ENCODE measurements around the gene NQO1. TPM values are rescaled to one million over a fixed set of nuclear protein-coding genes. Genes with fewer than 3 reads are reported as not detected.
"Not testable (repeated sequence)": the region's sequence is repeated elsewhere in the genome, so short reads cannot be mapped to it uniquely, and the experiment has no call there.

Gene NQO1
- polyA plus RNA-seq, 3 donors, result 7.0 to 91.6 (median 69.2) TPM

DNA sequence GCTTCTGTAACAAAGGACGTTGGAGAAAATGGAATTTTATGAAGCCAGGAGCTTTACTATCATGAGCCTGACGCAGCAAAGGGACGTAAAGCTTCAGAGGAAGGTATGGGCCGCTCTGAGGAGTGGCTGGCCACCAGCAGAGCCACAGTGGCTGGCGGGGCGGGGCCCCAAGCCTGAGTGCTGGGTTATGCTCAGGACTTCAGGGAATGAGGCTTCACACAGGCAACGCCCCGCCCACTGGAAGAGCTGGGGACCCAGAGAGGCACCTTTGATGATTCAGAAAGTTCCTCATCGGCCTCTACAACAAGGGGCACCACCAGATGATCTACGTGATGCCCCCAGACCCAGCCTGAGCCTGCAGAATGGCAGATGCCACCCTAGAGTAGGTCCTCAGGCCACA is 19.6 kb upstream of the NQO1 start:
- H3K27ac ChIP-seq (ENCODE audit: low read depth, low read length), result no peak overlapping the region
- 86 to 91% (median 89%) methylated on average over 10 of the region's 10 CpGs for WGBS, 3 donors

DNA sequence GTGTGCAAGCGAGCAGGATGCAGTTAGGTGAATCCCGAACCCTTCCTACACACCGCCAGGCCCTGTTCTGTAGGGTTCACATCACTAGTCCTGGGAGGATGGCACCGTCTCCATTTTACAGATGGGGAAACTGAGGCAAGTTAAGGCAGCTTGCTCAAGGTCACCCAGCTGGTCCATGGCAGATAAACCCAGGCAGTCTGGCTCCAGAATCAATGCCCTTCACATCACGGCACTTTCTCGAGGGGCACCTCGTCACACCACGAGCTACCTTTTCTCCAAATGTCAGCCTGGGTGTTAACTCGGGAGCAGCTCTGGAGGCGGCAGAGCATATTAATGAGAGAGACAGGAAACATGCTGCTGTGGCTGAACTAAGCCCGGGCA is 18.9 kb upstream of the NQO1 start:
- 90 to 95% (median 94%) methylated on average over 11 of the region's 11 CpGs for WGBS, 3 donors
- H3K27ac ChIP-seq (ENCODE audit: low read depth, low read length), result no peak overlapping the region

DNA sequence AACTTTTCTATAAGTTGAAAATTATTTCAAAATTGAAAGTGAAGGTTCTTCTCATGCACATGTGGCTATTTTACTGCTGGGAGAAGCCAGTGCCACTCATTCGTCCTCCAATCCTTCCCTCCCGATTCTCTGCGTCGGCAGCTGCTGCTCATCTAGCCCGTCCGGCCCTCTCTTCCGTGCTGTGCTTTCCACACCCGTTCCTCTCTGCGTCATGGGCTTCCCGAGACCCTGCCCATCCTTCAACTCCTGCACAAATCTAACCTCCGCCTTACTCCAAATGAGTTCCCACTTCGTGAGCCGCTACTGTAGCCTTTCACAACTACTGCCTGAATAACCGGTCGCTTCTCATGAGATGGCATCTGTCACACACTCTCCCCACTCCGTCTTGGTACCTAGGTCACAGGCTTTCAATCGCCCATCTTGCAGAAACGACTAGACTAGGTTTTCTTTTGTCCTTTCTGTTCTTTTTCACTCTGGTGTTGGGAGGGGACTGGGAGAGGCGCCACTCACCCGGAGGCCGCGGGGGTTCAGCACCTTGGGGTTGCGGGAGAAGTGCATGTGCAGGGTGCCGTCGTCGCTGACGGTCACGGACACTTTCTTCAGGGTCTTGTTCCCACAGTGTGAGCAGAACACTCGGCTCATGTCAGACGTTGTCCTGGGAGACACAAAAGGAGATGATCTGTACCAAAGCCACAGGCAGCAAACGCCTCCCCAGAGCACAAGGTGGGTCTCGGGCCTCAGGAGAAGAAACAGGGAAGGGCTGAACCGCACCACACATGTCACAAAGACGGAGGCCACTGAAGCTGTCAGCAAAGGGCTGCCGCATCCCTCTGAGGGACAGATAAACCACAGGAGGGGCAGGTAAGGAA is 18.2 kb upstream of the NQO1 start:
- 91 to 95% (median 94%) methylated on average over 35 of the region's 35 CpGs for WGBS, 3 donors
- no peak overlapping the region for H3K27ac ChIP-seq (ENCODE audit: low read depth, low read length)

DNA sequence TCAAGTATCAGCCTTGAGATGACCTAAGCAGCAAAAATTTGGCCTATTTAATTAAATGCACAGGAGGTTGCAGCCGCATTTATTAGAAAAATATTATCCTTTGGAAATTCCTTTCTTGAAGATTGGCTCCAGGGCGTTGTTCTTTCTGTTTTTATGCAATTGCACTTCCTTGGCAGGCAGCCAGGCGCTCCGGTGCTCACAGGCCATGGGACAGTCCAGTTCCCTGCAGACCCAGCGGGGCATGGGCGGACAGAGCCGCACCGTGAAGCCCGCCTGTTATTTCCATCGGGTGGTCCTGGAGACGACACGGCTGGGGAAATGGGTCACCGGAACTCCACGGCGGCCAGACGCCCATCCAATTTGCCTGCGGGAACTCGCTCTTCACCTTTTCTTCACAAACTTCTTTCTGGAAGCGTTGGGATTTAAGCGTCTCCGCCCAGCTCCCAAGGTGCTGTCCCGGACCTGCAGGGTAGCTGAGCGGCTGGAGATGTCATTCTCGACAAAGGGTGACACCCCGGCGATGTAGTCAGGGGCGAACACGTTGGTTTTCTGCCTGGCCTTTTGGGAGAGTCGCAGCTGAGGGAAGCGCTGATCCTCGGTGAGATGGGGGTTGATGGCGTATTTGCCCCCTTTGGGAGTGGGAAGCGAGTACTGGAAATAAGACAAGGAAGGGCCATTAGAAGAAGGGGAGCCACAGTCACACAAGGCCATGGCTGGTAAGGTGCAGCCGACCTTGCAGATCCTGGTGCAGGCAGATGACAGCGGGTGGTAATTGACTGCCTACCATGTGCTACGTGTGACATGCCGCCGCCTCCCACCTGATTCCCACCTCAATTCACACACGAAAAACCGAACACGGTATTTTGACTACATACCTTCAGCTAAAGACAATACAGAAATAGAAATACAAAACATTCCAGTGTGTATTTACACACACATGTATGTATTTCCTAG is 15.9 kb upstream of the NQO1 start:
- 69 to 81% (median 76%) methylated on average over 37 to 41 of the region's 41 CpGs for WGBS, 3 donors
- H3K27ac ChIP-seq (ENCODE audit: low read depth, low read length), result no peak overlapping the region

DNA sequence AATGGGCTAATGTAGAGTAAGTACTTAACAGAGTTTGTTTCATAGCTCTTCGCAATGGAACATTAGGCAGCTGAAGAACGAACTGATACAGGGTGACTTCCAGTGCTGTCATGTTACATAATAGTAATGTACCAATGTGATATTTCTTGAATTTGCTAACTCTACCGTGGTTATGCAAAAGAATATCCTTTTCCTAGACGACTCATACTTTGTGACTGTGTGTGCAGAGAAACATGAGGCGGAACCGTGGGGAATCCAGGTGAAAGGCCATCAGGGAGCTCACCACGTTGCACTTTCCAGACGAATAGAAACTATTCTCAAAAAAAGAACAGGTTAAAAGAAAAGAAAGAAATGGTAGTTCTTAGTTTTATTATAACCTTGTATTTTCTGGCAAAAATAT is 15.2 kb upstream of the NQO1 start:
- 31 to 81% (median 37%) methylated on average over 8 of the region's 8 CpGs for WGBS, 3 donors
- H3K27ac ChIP-seq (ENCODE audit: low read depth, low read length), result no peak overlapping the region

DNA sequence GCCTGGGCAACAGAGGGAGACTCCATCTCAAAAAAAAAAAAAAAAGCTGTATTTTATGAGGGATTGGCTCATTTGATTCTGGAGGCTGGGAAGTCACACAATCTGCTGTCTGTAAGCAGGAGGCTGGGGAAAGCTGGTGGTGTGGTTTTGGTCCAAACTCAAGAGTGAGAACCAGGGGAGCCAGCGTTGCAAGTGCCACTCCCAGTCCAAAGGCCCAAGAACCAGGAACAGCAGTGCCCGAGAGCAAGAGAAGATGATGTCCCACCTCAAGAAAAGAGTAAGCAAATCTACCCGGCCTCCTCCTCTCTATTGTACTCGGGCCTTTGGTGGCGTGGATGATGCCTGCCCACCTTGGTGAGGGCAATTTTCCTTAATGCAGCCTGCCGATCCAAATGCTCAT is 5.7 kb upstream of the NQO1 start:
- no peak overlapping the region for H3K27ac ChIP-seq (ENCODE audit: low read depth, low read length)
- 91 to 94% (median 93%) methylated on average over 6 of the region's 6 CpGs for WGBS, 3 donors

DNA sequence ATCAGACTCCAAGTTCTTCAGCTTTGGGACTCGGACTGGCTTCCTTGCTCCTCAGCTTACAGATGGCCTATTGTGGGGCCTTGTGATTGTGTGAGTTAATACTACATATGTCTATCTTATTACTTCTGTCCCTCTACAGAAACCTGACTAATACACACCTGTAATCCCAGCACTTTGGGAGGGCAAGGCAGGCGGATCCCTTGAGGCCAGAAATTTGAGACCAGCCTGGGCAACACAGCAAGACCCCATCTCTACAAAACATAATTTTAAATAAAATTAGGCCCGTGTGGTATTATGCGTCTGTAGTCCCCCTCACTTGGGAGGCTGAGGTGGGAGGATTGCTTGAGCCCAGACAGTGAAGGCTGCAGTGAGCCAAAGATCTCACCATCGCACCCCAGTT is 4.9 kb upstream of the NQO1 start:
- 79 to 87% (median 79%) methylated on average over 5 of the region's 5 CpGs for WGBS, 3 donors
- not testable (repeated sequence) for H3K27ac ChIP-seq (ENCODE audit: low read depth, low read length)

DNA sequence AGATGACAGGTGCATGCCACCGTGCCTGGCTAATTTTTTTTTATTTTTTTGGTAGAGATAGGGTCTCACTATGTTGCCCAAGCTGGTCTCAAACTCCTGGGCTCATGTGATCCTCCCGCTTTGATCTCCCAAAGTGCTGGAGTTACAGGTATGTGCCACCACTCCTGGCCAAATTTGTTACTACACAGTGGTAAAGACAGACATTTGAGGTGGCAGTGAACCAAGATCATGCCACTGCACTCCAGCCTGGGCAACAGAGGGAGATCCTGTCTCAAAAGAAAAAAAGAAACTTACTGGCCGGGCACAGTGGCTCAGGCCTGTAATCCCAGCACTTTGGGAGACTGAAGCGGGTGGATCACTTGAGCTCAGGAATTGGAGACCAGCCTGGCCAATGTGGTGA is 2.7 kb upstream of the NQO1 start:
- H3K27ac ChIP-seq (ENCODE audit: low read depth, low read length), result not testable (repeated sequence)
- 87 to 95% (median 92%) methylated on average over 4 of the region's 4 CpGs for WGBS, 3 donors

DNA sequence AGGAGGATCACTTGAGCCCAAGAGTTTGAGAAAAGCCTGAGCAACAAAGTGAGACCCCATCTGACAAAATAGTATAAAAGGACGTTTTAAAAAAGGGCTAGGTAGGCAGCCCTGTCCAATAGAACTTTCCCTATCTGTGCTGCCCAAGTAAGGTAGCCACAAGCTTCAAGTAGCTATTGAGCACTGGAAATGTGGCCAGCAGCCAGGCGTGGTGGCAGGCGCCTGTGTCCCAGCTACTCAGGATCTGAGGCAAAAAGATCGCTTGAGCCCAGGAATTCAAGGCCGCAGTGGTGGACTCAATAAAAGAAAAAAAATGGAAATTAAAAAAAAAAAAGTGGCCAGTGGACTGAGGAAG is 1.5 kb upstream of the NQO1 start:
- WGBS, 3 donors, result 75 to 88% (median 80%) methylated on average over 5 of the region's 5 CpGs
- no peak overlapping the region for H3K27ac ChIP-seq (ENCODE audit: low read depth, low read length)

DNA sequence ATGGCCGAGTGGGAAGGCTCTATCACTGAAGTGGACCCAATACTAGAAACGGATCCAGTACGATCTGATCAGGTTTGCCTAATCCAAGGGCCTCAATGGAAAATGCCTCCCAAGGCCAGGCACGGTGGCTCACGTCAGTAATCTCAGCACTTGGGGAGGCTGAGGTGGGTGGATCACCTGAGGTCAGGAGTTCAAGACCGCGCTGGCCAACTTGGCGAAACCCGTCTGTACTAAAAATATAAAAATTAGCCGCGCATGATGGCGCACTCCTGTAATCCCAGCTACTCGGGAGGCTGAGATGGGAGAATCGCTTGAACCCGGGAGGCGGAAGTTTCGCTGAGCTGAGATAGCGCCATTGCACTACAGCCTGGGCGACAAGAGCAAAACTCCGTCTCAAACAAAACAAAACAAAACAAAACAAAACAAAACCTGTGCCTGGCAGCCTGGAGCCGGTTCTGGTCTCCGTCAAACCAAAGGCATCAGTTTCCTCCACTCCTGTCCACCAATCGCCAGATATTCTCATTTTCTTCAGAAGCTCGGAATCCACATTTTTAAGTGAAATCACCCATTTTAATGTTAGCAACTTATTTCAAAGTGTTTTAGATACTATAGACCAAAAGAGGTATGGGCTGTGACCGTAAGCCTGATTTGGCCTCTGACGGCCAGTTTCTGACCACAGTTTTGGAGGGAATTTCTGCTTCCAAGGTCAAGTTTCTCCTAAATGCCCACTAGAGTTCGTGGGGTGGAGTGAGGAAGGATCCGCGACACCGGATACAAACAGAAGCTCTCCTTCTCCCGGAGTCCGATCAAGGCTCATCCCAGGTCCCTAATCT is 664 bp downstream of the NQO1 start:
- H3K27ac ChIP-seq (ENCODE audit: low read depth, low read length), result no peak overlapping the region
- WGBS, 3 donors, result 59 to 68% (median 65%) methylated on average over 32 of the region's 32 CpGs

DNA sequence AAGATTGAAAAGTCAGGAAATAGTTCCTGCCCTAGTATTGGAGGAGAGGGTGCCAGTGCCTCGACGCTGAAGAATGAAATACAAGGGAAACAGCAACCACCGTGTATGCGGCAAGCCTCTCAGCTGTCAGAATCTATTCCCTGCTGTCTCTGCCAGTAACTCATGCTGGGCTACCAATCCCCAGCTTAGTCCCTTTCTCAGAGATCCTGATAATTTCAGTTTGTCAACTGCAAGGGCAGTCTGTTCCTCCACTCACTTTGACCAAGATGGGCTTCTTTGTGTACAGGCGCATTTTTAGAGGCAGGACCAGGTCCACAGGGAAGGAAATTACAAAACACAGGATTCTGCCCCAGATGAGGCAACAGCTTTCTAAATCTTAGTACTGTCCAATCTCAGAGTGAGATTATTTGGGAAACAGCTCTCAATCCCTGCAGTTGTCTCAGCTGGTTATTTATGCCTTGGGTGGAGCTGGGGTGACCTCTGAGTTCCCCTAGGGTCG is 1.3 kb downstream of the NQO1 start:
- 24 to 60% (median 42%) methylated on average over 6 of the region's 6 CpGs for WGBS, 3 donors
- H3K27ac ChIP-seq (ENCODE audit: low read depth, low read length), result no peak overlapping the region

DNA sequence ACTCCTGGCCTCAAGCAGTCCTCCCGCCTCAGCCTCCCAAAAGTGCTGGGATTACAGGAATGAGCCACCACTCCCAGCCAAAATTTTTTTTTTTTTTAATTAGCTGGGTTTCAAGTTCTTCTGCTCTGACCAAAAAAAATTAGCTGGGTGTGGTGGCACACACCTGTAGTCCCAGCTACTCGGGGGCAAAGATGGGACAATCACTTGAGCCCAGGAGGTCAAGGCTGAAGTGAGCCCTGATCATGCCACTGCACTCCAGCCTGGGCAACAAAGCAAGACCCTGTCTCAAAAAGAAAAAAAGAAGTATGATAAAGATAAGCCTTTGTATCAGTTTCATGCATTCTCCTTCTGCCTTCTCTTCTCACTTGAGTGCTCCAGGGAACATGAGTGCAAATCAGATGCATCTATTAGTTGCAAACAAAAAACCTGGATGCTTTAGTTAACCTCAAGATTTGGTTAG is 1.9 kb downstream of the NQO1 start:
- H3K27ac ChIP-seq (ENCODE audit: low read depth, low read length), result no peak overlapping the region
- WGBS, 3 donors, result 94 to 100% (median 95%) methylated on average over 2 of the region's 2 CpGs

DNA sequence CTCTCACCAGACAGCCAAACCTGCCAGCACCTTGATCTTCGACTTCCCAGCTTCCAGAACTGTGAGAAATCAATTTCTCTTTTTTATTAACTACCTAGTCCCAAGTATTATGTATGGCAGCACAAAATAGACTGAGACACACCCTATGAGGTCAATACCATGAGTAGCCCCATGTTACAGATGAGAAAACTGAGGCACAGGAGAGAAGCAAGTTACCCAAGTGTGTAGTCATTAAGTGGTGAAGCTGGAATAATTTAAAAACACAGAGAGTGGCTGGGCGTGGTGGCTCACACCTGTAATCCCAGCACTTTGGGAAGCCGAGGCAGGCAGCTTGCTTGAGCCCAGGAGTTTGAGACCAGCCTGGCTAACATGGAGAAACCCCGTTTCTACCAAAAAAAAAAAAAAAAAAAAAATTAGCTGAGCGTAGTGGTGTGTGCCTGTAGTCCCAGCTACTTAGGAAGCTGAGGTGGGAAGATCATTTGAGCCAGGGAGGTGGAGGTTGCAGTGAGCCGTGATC is 4.9 kb downstream of the NQO1 start:
- WGBS, 3 donors, result 86 to 97% (median 94%) methylated on average over 5 to 6 of the region's 6 CpGs
- no peak overlapping the region for H3K27ac ChIP-seq (ENCODE audit: low read depth, low read length)

DNA sequence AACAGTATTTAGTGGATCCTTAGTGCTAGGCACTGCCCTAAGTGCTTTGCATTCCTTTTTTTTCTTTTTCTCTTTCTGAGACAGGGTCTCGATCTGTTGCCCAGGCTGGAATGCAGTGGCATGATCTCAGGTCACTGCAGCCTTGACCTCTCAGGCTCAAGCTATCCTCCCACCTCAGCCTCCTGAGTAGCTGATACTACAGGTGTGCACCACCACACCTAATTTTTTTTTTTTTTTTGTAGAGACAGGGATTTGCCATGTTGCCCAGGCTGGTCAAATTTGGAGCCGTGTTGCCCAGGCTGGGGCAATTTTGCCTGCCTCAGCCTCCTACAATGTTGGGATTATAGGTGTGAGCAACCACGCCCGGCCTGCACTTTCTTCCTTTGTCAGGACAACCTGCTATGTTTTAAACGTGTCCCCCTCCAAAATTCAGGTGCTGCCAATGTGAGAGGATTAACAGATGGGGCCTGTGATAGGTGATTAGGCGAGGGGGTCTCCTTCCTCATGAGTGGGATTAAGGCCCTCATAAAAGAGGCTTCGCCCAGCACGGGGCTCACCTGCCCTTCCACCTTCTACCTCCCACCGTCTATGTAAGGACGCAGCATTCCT is 5.4 kb downstream of the NQO1 start:
- 85 to 93% (median 90%) methylated on average over 10 of the region's 10 CpGs for WGBS, 3 donors
- H3K27ac ChIP-seq (ENCODE audit: low read depth, low read length), result no peak overlapping the region

DNA sequence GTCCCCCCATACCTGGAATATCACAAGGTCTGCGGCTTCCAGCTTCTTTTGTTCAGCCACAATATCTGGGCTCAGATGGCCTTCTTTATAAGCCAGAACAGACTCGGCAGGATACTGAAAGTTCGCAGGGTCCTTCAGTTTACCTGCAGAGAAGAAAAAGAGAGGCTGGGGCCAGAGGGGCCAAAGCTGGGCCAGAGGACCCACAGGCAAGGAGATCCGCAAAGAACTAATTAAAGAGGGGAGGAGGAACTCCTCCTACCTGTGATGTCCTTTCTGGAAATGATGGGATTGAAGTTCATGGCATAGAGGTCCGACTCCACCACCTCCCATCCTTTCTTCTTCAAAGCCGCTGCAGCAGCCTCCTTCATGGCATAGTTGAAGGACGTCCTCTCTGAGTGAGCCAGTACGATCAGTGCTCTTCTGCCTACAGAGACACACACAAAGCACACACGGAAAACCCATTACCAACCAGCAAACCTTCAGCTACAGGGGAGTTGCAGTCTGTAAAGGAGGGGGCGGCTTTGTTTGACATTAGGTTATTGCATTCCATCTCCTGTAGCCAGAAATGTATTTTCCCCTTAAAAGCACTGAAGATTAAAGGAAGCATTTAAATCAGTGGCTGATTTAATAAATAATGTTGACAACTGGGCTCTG is 8.1 kb downstream of the NQO1 start:
- no peak overlapping the region for H3K27ac ChIP-seq (ENCODE audit: low read depth, low read length)
- 77 to 83% (median 82%) methylated on average over 10 of the region's 10 CpGs for WGBS, 3 donors

DNA sequence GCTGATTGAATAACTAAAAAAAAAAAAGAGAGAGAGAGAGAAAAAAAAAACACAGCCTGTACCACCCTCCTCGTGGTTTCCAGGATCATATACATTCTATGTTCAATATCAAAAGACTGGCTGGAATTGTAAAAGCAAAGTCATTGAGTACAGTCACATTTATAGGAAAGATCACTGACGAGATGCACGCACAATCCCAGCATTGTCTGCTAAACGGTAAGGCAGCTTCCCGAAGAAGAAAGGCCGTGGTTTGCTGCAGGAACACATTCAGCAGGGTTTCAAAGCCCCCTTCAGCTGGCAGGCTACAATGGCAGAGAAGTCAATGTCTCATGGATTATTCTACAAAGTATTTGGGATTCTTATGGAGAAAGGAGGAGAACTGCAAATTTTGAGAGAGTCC is 9.3 kb downstream of the NQO1 start:
- 85 to 94% (median 86%) methylated on average over 6 of the region's 6 CpGs for WGBS, 3 donors
- no peak overlapping the region for H3K27ac ChIP-seq (ENCODE audit: low read depth, low read length)

DNA sequence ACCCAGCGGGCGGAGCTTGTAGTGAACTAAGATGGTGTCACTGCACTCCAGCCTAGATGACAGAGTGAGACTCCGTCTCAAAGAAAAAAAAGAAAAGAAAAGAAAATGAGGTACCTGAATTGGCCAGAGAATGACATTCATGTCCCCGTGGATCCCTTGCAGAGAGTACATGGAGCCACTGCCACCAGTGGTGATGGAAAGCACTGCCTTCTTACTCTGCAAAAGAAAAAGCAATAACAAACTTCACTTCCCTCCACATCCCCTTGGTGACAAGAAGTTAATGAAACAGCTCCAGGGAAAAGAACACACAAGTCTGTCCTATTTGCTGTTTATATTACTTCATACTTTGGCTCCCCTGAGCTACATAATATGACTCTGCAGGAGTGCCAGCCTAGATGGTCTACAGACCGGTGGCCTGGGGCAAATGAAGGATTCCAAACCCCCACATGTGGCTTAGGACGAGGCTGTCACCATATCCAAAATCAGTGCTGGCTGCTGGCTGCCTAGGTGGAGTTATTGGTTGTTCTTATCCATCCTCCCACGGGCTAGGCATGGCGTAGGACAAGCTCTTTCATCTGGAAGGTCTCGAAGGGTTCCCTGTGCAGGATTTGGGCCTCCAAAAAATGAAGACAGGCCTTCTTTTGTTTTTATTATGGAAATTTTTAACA is 13.3 kb downstream of the NQO1 start:
- WGBS, 3 donors, result 83 to 89% (median 89%) methylated on average over 9 of the region's 9 CpGs
- no peak overlapping the region for H3K27ac ChIP-seq (ENCODE audit: low read depth, low read length)
